ENCODE results near the gene RGS19. TPM values are rescaled to one million over a fixed set of nuclear protein-coding genes. Genes with fewer than 3 reads are reported as not detected.

Gene RGS19
- total RNA-seq, 4 donors from 2014 or later: 14.8 to 18.4 (median 16.2) TPM

GRCh38 chr20:64035933-64036345 is 43.4 kb downstream of the RGS19 start, which contains the start of gene C20orf204:
Gene C20orf204 (plus strand): TSS chr20:64036182. CDS start chr20:64036324, 142 bp downstream.
- Histone ChIP-seq H3K9me3 (no peaks in the 10 kb centered on the region), H3K27me3 (peaks cover 27% of the 10 kb centered on the region), H3K4me1 (peaks cover 31% of the 10 kb centered on the region), H3K4me3 (no peak within 1 kb of the TSS), H3K36me3 (peaks cover 37% of the 10 kb centered on the region), H3K27ac (no peak within 1 kb of the TSS)
- 78% methylated on average over 7 of the region's 10 CpGs for WGBS
- TF ChIP-seq CTCF (IDR thresholded peaks at IDR 0.05): no peak
- no peak for DNase-seq (ENCODE audit: low spot score in 2 of 2)

DNA sequence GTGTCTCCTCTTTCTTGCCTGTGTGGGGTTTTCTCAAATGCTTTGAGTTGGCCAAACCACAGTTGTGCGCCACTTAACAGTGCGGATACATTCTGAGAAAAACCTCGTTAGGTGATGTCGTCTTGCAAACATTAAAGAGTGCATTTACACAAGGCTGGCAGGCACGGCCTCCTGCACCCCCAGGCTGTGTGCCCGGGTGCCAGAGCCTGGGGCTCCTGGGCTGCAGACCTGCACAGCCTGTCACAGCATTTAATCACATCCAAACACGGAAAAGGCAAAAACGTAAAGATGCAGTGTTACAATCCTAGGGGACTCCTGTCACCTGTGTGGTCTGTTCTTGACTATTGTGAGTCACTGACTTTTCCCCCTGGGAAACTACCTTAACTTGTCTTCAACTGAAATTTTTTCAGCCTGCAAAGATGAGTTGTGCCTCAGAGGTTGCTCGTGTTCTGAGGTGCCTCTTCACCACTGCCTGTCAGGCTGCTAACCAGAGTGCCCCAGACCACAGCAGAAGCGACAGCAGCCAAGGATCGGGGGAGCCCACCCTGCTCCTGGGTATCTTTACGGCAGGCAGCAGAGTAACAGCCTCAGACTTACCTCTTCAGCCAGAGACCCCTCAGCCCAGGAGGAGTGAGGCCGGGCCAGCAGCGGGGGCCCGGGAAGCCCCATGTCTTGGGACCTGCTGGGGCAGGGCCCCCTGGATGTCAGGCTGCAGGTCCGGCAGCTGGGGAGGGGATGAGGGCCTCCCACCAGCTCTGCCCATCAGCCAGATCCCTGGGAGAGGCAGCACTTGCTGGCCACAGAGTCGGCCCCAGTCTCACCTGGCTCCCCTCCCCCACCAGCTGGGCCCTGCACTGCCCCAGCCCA is 44.0 kb downstream of the RGS19 start:
- Histone ChIP-seq H3K36me3 (peaks cover 43% of the 10 kb centered on the region), H3K4me1 (peaks cover 25% of the 10 kb centered on the region), H3K27me3 (peaks cover 21% of the 10 kb centered on the region), H3K27ac (no peak overlapping the region), H3K9me3 (no peaks in the 10 kb centered on the region), H3K4me3 (no peak overlapping the region)
- 67% methylated on average over 13 of the region's 17 CpGs for WGBS
- TF ChIP-seq EP300 (IDR thresholded peaks at IDR 0.05) (no peak), POLR2AphosphoS5 (IDR thresholded peaks at IDR 0.05) (no peak), POLR2A (IDR thresholded peaks at IDR 0.05) (no peak), CTCF (IDR thresholded peaks at IDR 0.05) (no peak)
- DNase-seq (ENCODE audit: low spot score in 2 of 2): no peak

- Histone ChIP-seq H3K27ac (no peak overlapping the region), H3K36me3 (peaks cover 56% of the 10 kb centered on the region), H3K4me3 (no peak overlapping the region), H3K4me1 (peaks cover 17% of the 10 kb centered on the region), H3K27me3 (peaks cover 11% of the 10 kb centered on the region), H3K9me3 (no peaks in the 10 kb centered on the region)
- 81% methylated on average over 3 of the region's 11 CpGs for WGBS
- TF ChIP-seq CTCF (IDR thresholded peaks at IDR 0.05): no peak
- TF ChIP-seq EP300 (IDR thresholded peaks at IDR 0.05): no peak
- no peak for TF ChIP-seq POLR2AphosphoS5 (IDR thresholded peaks at IDR 0.05)
- no peak for TF ChIP-seq POLR2A (IDR thresholded peaks at IDR 0.05)
- no peak for DNase-seq (ENCODE audit: low spot score in 2 of 2)
Measured at GRCh38 chr20:64033981-64034493, 45.3 kb downstream of the RGS19 start.

GRCh38 chr20:64032706-64033624 is 46.4 kb downstream of the RGS19 start:
- H3K36me3 ChIP-seq: peaks cover 67% of the 10 kb centered on the region
- WGBS: 88% methylated on average over 22 of the region's 31 CpGs
- TF ChIP-seq POLR2AphosphoS5 (IDR thresholded peaks at IDR 0.05) (no peak), CTCF (IDR thresholded peaks at IDR 0.05) (no peak), POLR2A (IDR thresholded peaks at IDR 0.05) (no peak), EP300 (IDR thresholded peaks at IDR 0.05) (no peak)
- DNase-seq (ENCODE audit: low spot score in 2 of 2): no peak
- peaks cover 6% of the 10 kb centered on the region for H3K4me1 ChIP-seq
- H3K27ac ChIP-seq: no peak overlapping the region
- H3K9me3 ChIP-seq: no peaks in the 10 kb centered on the region
- peaks cover 5% of the 10 kb centered on the region for H3K27me3 ChIP-seq
- H3K4me3 ChIP-seq: no peak overlapping the region
